Measurements from ENCODE around the gene MAP2K5.

The MAP2K5 gene

DNA sequence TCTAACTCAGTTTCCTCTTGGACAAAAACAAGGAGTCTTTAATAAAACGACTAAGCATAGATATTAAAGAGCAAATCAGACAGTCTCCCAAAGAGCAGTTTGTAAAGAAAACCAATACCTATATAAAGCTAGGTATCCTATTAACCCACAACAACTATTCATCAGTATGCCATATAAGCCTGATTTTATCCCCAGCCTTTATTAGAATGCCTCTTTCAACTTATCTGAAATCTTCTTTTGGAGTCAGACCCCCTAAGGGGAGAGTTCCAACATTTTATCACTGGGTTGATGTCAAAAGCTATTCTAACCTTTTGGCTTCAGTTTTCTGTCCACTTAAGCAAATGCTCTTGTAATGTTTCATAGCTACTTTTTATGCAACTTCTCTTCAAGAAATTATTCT, 17.8 kb downstream of the MAP2K5 start:
- no peak for DNase-seq

DNA sequence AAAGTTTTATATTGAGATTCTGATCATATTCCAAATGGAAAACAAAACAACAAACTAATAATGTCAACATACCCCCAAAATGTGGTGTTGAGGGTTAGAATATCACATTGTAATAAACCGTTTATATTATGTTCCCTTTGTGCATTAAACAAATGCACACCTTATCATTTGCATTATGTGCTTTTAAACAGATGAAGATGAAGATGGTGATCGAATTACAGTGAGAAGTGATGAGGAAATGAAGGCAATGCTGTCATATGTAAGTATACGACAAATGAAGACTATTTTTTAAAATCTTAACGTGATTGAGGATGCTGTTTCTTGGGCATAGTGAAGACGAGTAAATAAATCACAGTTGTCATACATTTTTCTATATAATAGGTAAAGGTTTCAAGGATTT, 20.6 kb downstream of the MAP2K5 start:
- no peak for DNase-seq

DNA sequence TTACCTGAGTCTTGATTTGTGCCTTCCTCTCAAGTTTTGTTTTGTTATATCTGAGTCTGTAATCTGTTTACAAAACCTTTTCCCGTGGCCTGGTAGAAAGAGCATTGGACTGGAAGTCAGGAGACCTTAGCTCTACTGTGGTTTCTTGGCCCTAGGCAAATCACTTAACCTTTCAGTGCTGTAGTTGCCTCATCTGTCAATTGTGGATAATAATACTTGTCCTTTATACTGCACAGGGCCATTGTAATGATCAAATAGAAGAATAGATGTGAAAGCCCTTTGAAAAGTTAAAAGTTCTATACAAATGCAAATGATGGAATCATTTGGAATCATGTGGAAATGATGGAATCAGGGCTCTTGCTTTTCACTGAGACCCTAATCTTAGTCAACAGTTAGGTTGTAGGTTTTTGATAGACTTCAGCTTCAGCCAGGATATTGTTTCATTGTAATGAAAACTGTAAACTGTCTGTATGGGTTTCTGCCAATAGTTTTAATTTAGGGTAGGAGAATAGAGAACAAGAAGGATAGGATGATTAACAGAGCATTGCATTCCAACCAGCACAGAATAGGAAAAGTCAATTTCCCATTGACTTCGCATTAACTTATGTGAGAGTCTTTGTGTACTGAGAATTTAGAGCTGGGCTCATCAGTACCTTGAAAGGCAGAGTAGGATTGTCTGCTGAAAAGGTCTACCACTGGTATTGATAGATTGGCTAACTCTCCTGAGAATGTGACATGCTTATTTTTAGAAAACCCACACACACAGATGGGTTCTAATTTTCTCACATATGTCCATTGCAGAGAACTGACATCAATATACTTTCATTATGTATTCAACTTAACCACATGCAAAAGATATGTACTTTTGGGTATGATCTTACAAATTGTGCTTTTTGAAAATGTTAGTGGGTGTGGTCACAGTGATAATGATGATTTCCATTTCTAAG, 21.8 kb downstream of the MAP2K5 start:
- no peak for DNase-seq

DNA sequence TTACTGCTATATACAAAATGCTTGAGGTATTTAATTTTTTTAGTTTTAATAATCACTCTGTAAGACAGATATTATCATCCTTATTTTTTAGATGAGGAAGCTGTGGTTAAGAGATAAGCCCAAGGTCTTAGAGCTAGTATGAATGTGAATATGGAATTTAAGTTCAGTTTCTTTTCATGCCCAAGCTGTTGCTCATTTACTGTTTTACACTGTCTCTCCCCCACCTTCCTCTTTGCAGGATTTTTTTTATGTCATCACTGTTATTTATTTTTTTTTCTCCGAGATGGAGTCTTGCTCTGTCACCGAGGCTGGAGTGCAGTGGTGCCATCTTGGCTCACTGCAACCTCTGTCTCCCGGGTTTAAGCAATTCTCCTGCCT, 22.5 kb downstream of the MAP2K5 start:
- DNase-seq, result no peak

DNA sequence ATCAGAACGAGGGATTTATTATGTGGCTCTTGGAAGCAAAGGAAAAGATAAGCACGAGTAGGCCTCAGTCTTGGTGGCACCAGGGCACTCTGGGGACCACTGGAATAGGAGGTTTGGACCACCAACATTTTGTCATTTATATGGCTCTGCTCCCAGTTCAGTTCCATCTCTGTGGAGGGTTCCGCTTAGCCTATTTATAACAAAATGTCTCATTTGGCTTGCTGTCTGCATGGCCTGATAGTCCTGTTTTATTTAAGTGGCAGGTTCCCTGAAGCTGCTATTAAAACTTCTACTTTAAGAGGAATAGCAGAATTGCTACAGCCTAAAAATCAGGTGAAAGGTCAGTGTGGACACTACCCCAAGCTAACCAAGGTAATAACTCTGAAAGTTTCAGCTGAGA, 27.2 kb downstream of the MAP2K5 start:
- no peak for DNase-seq

DNA sequence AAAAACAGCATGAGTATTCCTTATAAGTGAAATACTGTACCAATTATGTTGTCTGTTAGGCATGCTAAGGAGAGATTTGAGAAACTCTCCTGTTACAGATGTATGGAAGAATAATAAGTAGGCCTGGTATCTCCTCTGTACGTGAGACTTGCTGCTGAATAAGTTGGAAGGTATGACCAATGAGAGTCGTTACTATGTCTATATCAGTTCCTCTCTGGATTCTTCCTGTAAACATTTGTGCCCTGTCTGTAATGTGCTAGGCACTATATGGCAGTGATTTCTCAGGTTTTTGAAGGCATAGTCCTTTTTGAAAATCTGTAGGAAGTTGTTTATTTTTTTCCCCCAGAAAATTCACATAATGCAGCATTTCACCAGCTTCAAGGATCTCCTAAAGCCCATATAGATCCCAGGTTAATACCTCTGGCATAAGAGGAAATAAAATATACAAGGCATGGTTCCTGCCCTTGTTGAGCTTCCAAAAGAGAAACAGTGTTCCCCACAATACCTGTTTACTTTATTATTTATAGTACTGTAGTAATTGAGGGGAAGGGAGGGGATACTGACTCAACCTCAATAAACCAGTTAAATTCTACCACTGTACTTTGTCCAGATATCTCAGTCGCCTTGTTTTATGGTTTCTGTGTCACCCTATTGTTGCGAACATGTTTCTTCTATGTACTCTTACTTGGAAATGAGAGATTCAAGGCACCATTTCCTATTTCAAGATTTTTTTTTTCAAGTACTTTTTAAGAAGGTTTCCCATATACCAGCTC, 28.6 kb downstream of the MAP2K5 start:
- no peak for DNase-seq

DNA sequence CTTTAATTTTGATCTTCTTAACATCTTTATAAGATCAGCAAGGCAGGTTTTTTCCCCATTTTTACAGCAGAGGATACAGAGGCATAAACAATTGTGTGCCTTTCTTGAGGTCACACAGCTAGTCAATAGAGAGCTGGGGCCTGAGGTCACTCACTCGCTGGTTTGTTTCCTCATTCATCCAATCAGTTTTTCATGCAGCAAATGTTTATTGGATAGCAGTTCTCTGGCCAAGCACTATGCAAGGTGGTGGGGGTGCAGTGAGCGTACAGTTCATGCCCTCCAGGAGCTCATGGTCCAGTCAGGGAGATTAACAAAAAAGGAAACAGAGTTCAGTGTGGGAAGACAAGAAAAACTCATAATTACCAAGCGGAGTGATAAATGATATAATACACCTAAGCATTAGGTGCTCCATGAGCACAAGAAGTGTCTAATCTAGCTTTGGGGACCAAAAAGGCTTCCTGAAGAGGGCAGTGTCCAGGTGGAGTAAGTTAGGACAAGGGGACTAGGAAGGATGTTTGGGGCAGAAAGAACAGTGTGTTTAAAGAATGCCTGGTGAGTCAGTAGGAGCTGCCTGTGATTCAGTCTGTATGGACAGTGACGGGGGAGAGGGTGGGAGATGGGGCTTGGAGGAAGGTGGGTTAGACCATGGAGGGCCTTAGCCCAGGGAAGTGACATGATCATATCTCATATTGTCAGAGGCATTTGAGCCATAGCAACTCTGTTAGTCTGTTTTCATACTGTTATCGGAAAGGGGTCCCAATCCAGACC, 29.3 kb downstream of the MAP2K5 start:
- DNase-seq, result no peak

DNA sequence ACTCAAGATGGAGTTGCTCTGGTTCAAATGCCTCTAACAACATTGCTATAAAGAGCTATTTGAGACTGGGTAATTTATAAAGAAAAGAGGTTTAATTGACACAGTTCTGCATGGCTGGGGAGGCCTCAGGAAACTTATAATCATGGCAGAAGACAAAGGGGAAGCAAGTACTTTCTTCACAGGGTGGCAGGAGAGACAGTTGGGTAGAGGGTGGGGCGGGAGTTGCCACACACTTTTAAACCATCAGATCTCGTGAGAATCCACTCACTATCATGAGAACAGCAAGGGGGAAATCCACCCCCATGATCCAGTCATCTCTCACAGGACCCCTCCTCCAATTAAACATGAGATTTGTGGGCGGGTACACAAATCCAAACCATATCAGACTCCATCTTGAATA, 30.7 kb downstream of the MAP2K5 start:
- no peak for DNase-seq

DNA sequence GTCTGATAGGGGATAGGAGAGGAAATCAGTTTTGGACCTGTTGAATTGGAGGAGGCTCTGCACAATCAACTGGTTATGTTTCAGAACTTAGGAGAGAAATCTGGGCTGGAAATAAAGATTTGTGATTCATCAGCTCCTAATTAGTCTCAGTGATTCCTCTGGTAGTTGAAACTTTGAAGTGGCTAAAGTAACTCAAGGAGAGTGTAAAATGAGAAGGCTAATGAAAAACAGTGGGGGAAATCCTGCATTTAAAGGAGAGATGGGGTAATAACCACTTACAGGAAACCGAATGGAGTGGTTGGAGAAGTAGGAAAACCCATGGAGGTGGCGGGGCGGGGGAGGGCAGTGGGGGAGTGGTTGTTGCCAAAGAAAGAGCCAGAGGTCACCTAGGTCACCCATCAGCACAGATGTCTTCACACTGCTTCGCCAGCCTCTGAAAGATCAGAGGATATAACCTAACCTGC, 32.6 kb downstream of the MAP2K5 start:
- no peak for DNase-seq

DNA sequence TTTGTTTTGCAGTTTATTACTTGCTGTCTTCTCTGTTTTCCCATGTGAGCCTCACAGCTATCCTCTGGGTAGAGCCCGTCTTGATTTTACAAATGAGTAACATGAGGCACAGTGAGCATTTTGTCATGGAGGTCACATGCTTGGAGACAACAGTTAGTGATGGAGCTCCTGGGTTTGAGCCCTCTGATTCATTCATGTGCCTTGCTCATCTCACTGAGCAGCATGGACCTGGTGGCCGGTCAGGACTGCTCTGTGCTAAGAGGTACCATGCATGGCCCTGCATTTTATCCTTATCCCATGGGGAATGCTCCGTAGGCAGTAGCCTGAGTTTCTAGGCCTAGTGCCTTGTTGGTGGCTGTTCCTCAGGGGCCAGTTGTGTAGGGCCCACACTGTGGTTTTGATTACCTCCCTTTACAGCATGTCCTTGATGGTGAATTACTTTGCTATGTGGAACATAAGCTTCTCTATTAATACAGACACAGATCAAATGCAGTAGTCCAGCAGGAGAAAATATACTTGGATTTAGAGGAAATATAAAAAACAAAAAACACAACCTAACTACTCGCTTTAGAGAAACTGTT, 35.6 kb downstream of the MAP2K5 start:
- no peak for DNase-seq

DNA sequence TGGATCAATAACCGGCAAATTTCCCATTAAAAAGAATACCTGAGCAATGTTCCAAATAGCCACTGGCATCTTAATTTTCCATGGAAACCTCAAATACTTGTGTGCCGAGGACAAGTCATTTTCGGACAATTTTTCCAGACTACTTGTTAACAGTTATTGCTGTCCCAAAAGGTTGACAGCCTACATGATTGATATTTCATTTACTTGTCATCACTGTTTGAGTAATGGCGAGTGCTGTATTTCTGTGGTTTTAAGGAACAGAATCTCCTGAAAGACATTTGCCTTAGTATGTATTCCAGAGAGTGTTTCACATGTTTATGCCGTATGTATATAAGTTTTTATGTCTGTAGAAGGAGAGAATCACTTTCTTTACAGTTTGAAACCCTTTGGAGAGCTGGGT, 36.7 kb downstream of the MAP2K5 start:
- DNase-seq, result no peak

DNA sequence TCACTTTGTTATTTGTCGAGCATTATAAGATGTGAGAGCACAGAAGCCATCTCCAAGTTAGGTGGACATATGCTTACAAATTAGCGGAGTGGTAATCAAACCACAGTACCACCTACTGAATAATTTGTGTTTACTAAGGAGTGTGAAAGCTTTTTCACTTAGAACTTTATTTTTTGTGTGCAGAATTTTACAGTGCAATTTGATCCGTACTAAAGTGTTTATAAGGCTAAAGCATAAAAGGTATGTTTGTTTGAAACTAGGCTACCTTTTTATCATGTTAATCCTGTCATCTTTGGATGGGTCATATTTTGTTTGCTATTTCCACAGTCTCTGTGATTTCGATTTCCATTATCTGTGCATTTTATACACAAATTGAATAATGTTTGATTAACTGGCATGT, 37.5 kb downstream of the MAP2K5 start:
- DNase-seq, result no peak

DNA sequence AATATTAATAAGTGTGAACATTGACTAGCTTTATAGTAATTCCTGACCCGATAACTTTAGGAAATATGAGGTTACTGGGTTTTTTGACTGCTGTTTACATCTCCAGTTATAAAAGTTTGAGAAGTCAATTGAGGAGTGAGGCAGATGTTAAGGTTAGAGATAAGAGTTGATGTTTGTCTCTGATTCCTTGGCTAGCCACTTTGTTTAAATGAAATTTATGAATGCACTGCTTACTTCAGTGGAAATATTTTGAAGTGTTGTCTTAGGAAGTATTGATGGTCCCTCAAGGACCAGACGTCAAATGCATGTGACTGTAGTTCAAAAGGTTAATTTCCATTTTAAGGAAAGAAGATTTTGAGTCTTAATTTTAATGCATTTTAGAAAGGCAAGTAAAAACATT, 41.7 kb downstream of the MAP2K5 start:
- no peak for DNase-seq

DNA sequence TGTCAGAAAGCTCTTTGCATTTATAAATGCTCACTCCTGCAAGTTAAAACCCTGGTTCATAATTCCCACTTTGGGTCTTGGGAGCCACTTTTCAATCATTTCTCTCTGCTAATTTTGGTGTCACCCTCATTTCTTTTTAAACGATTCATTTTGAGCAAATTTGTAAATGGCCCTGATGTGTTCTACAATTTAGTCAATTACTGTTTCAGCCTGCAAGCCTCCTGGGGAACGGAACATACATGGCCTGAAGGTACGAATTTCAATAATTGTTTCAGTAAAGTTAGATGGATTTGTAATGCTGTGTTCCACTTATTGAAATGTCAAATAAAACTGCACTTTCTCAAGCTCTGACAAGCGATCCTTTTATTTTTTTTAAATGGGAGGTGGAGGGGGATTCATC, 43.2 kb downstream of the MAP2K5 start:
- DNase-seq, result no peak

DNA sequence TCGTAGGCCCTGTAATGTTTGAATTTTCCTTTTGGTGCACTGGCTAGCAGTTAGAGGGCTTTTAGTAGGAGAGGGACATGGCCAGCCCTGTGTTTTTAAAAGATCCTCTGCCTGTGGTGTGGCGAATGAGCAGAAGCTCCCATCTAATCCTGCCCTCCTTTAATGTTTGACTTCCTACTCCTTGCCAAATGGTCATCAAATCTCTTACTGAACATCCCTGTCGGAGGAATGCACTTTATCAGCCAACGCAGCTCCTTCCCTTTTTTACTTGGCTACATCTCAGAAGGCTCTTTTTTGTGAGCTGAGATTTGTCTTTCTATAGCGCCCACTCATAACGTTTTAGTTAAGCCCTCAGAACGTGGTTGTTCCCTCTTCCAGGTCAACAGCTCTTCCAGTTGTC, 44.8 kb downstream of the MAP2K5 start:
- DNase-seq, result no peak

DNA sequence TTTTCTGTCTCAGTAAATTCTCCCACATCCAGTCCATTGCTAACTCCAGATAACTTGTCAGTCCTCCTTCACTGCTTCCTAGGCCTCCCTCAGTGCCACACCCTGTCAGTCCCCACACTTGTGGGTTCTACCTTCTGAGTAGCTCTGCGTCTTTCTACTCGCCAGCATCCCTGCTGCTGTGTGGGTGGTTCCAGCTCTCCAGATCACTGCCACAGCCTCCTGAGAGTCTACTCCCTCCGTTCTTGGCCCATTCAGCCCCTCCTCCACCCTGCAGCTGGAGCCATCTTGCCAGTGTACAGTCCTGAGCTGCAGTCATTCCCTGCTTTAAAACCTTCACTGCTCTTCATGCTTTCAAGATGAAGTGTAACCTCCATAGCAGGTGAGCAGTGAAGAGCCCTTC, 45.3 kb downstream of the MAP2K5 start:
- no peak for DNase-seq

DNA sequence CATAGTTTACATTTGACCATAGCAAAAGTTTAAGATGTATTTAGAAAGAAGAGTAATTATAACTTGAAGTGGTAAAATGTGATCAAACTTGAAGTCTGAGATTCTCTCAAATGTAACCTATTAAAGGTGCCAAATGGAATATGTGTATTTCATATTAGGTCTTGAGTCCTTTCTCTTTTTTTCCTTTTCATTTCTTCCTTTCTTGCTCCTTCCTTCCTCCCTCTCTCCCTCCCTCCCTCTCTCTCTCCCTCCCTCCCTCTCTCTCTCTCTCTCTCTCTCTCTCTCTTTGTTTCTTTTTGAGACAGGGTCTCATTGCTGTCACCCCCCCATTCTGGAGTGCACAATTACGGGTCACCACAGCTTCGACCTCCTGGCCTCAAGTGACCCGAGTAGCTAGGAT, 47.7 kb downstream of the MAP2K5 start:
- DNase-seq, result no peak

DNA sequence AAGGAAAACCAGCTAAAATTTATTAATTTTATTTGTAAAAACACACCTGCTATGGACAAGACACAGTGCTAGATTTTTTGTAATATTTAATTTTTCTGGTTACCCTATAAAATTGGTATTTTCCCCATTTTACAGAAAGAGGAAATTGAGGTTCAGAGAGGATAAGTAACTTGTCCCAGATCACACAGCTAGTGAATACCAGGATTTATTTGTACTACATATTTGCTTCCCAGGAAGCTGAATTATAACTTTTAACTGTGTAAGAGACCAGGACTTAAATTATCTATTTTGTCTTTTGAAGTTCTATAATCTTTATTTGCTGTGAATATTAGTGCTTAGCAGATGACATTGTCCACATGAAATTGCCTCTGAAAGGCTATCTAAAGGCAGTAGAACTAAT, 49.7 kb downstream of the MAP2K5 start:
- DNase-seq, result no peak

DNA sequence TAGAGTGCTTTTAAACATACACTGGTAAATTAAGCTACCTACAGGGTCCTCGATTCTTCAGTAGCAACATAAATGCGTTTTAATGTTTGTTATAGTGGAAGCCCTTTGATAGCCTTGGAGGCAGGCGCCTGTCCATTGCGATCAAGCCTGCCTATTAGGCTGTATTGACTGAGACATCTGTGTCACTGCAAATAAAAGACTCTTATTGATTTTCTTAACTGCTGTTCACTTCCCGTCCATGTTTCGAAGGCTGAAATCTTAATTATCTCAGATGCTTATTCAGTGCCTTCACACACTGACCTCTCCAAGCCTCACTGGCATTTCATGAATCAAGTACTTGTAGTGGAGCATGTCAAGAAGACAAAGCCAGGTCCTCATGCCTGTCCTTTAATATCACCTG, 51.1 kb downstream of the MAP2K5 start:
- DNase-seq, result no peak

DNA sequence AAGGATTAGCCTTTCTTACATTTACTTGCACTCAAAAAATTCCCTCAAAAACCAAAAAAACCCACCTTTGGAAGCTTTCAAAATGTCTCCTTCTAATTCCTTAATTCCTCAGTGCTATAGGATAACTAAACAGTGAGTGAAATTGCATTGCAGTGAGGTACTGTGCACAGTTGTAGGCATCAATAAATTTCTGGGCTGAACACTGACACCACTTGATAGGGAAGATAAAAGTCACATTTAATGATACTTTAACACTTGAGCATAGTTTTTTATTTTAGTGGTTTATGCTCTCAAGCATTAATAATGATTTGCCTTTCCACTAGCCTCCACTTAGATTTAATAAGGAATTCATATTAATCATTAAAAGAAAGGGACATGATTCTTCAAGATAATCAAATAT, 52.3 kb downstream of the MAP2K5 start:
- DNase-seq, result no peak

DNA sequence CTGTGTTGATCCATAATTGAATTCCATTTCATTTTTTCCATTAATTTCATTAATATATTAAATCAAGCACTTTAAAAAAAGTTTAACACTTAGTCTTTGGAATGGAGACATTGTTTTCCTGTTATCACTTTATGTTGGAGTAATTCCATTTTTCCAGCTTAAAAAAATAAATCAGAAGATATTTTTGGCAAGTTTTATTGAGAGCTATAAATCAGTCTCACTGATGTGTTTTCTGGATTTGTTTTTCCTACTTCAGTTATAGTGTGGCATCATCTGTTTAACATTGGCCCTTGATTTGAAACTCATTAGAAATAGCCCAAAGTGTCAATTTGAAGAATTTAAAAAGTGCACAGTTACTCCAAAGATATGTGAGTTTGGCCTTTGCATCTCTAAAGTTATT, 53.1 kb downstream of the MAP2K5 start:
- no peak for DNase-seq

DNA sequence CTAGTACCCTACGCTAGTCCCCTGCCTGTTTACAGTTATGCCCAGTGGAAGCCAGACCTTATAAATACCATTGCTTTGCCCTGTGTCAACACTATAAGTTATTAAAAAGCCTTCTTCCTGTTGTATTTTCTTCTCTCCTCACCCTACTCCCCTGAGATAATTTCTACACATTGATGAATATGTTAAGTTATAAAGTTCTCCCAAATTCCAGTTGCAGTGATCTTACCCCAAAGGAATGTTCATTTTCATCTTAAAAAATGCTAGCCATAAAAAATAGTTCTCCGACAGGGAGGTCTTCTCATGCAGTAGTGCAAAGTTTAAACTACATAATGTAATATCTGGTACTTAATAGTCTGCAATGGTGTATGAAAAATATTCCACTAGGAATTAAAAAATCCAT, 58.6 kb downstream of the MAP2K5 start:
- DNase-seq, result no peak

DNA sequence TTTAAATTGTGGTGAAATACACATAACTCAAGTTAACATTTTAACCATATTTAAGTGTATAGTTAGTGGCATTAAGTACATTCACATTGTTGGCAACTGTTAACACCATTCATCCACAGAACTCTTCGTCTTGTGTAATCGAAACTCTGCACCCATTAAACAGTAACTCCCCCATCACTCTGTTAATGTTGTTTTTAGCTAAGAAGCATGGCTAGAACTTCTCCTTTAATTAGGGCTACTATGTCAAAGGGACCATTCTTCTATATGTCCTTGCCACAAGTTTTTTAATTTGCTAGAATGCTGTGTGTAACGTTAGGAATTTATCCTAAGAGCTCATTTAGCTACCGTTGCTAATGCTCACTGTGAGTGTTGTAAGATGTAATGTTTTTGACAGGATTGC, 60.6 kb downstream of the MAP2K5 start:
- DNase-seq, result no peak

Data from NCI-H2107 (cell line).